H9 (cell line): Measurements from ENCODE around the gene VAV3. TPM values are rescaled to one million over a fixed set of nuclear protein-coding genes. Genes with fewer than 3 reads are reported as not detected.
"Not testable (repeated sequence)": the region's sequence is repeated elsewhere in the genome, so short reads cannot be mapped to it uniquely, and the experiment has no call there.

ENCODE experiments used
- DNase-seq: peaks from one replicate; pipeline ENCODE4 v3.0.0-alpha.2; 2017
- H2AFZ ChIP-seq: one replicate; pipeline ENCODE4 v1.6.1; 2013; ENCODE audit warnings: mild to moderate bottlenecking, low read length, control low read depth, moderate library complexity
- H2AK5ac ChIP-seq: 2 replicates; pipeline ENCODE4 v1.6.1; 2013; ENCODE audit warnings: low read length, control low read depth, mixed read lengths; ENCODE audit not compliant: insufficient read length
- H2BK120ac ChIP-seq: one replicate; pipeline ENCODE4 v1.6.1; 2013; ENCODE audit warnings: low read depth, mild to moderate bottlenecking, low read length, control low read depth, inconsistent platforms; ENCODE audit not compliant: poor library complexity, severe bottlenecking
- H2BK12ac ChIP-seq: 2 replicates; pipeline ENCODE4 v1.6.1; 2013; ENCODE audit warnings: low read length, control low read depth, mixed read lengths, low read depth; ENCODE audit not compliant: insufficient read length
- H2BK15ac ChIP-seq: 2 replicates; pipeline ENCODE4 v1.6.1; 2013; ENCODE audit warnings: low read depth, low read length, control low read depth
- H2BK20ac ChIP-seq: one replicate; pipeline ENCODE4 v1.6.1; 2013; ENCODE audit warnings: low read depth, mild to moderate bottlenecking, low read length, control low read depth, inconsistent platforms; ENCODE audit not compliant: poor library complexity, severe bottlenecking
- H2BK5ac ChIP-seq: 2 replicates; pipeline ENCODE4 v1.6.1; 2013; ENCODE audit warnings: low read length, control low read depth, mixed read lengths; ENCODE audit not compliant: insufficient read length
- H3K14ac ChIP-seq: 2 replicates; pipeline ENCODE4 v1.6.1; 2013; ENCODE audit warnings: low read length, control low read depth; ENCODE audit not compliant: insufficient read depth
- H3K18ac ChIP-seq: 2 replicates; pipeline ENCODE4 v1.6.1; 2013; ENCODE audit warnings: low read depth, mild to moderate bottlenecking, mixed read lengths, low read length, control low read depth; ENCODE audit not compliant: insufficient read length
- H3K23ac ChIP-seq: 2 replicates; pipeline ENCODE4 v1.6.1; 2013; ENCODE audit warnings: low read length, control low read depth, mixed read lengths, low read depth; ENCODE audit not compliant: insufficient read length
- H3K23me2 ChIP-seq: 2 replicates; pipeline ENCODE4 v1.6.1; 2013; ENCODE audit warnings: low read depth, mild to moderate bottlenecking, mixed read lengths, low read length, control low read depth; ENCODE audit not compliant: insufficient read length, poor library complexity, severe bottlenecking
- H3K27ac ChIP-seq: 2 replicates; pipeline ENCODE4 v1.5.1; 2013; ENCODE audit warnings: low read length, control low read depth, mixed read lengths, low read depth; ENCODE audit not compliant: insufficient read length
- H3K27me3 ChIP-seq: 2 replicates; pipeline ENCODE4 v1.6.1; 2013; ENCODE audit warnings: low read length, control low read depth, inconsistent platforms; ENCODE audit not compliant: insufficient read depth
- H3K4ac ChIP-seq: 2 replicates; pipeline ENCODE4 v1.6.1; 2013; ENCODE audit warnings: low read depth, mild to moderate bottlenecking, control low read depth, inconsistent platforms, low read length, moderate library complexity
- H3K4me1 ChIP-seq: 2 replicates; pipeline ENCODE4 v1.6.1; 2013; ENCODE audit warnings: low read length, control low read depth, inconsistent platforms; ENCODE audit not compliant: insufficient read depth
- H3K4me2 ChIP-seq: 2 replicates; pipeline ENCODE4 v1.6.1; 2013; ENCODE audit warnings: low read length, control low read depth, mixed read lengths; ENCODE audit not compliant: insufficient read length, insufficient read depth
- H3K56ac ChIP-seq: 2 replicates; pipeline ENCODE4 v1.6.1; 2013; ENCODE audit warnings: low read depth, mild to moderate bottlenecking, mixed read lengths, low read length, control low read depth; ENCODE audit not compliant: insufficient read length
- H3K79me1 ChIP-seq: 2 replicates; pipeline ENCODE4 v1.6.1; 2013; ENCODE audit warnings: low read depth, mild to moderate bottlenecking, moderate library complexity, low read length, control low read depth, inconsistent platforms; ENCODE audit not compliant: insufficient read depth, poor library complexity, severe bottlenecking
- H3K79me2 ChIP-seq: 2 replicates; pipeline ENCODE4 v1.6.1; 2013; ENCODE audit warnings: low read length, control low read depth, inconsistent platforms; ENCODE audit not compliant: insufficient read depth
- H3K9ac ChIP-seq: 2 replicates; pipeline ENCODE4 v1.6.1; 2013; ENCODE audit warnings: low read length, control low read depth, mixed read lengths; ENCODE audit not compliant: insufficient read length; ENCODE audit errors: extremely low read depth
- H3K9me3 ChIP-seq: one replicate; pipeline ENCODE4 v1.6.1; 2013; ENCODE audit warnings: low read depth, low read length, inconsistent platforms; ENCODE audit not compliant: control insufficient read depth
- H3T11ph ChIP-seq: one replicate; pipeline ENCODE4 v1.6.1; 2013; ENCODE audit warnings: mild to moderate bottlenecking, low read length, control low read depth, inconsistent platforms
- H4K20me1 ChIP-seq: one replicate; pipeline ENCODE4 v1.6.1; 2013; ENCODE audit not compliant: control insufficient read depth, insufficient read length, insufficient read depth
- H4K5ac ChIP-seq: 2 replicates; pipeline ENCODE4 v1.6.1; 2013; ENCODE audit warnings: low read depth, mild to moderate bottlenecking, mixed read lengths, low read length, control low read depth; ENCODE audit not compliant: insufficient read length
- H4K8ac ChIP-seq: replicated peaks from 2 replicates; pipeline ENCODE4 v1.6.1; 2013; ENCODE audit warnings: low read length, control low read depth, mixed read lengths, low read depth; ENCODE audit not compliant: insufficient read length
- H4K91ac ChIP-seq: 2 replicates; pipeline ENCODE4 v1.6.1; 2013; ENCODE audit warnings: low read depth, mild to moderate bottlenecking, moderate library complexity, mixed read lengths, low read length, control low read depth; ENCODE audit not compliant: insufficient read length
- H3K27ac Mint-ChIP-seq, 3 experiments: 2 replicates in 2 of 3; 3 replicates in 1 of 3; pipeline ENCODE4 v1.8.0; 2020 to 2021; ENCODE audit warnings: mixed read lengths in 3 of 3, mild to moderate bottlenecking in 1 of 3, moderate library complexity in 1 of 3
- H3K27me3 Mint-ChIP-seq: 2 replicates; pipeline ENCODE4 v1.8.0; 2021; ENCODE audit warnings: low read depth, mild to moderate bottlenecking, moderate library complexity, mixed read lengths
- H3K36me3 Mint-ChIP-seq, 3 experiments: 2 replicates in 2 of 3; 3 replicates in 1 of 3; pipeline ENCODE4 v1.8.0; 2020 to 2021; ENCODE audit warnings: low read depth in 3 of 3, mixed read lengths in 3 of 3; ENCODE audit not compliant: insufficient read depth in 1 of 3
- H3K4me1 Mint-ChIP-seq, 2 experiments: 2 replicates each; pipeline ENCODE4 v1.8.0; 2020; ENCODE audit warnings: mixed read lengths in 2 of 2
- H3K4me3 Mint-ChIP-seq, 2 experiments: 2 replicates in 1 of 2; 3 replicates in 1 of 2; pipeline ENCODE4 v1.8.0; 2020 to 2021; ENCODE audit warnings: mild to moderate bottlenecking in 2 of 2, mixed read lengths in 2 of 2, moderate library complexity in 1 of 2
- H3K9me3 Mint-ChIP-seq, 2 experiments: 2 replicates in 1 of 2; 3 replicates in 1 of 2; pipeline ENCODE4 v1.8.0; 2020; ENCODE audit warnings: mild to moderate bottlenecking in 2 of 2, mixed read lengths in 2 of 2, moderate library complexity in 1 of 2
- CTCF ChIP-seq: fragments of 200-600 bp; sonication (generic); conservative IDR thresholded peaks from 3 replicates; pipeline ENCODE4 v1.8.0; 2021; ENCODE audit warnings: antibody characterized with exemption, mild to moderate bottlenecking
- WGBS: extraction: QIAGEN DNeasy Blood & Tissue Kit; methylation state at CpG from one replicate; pipeline ENCODE4 v1.1.7; 2013; ENCODE audit warnings: missing lambda C conversion rate, low lambda C conversion rate, mixed read lengths; ENCODE audit not compliant: insufficient read length; ENCODE audit errors: extremely low coverage; 5-methylcytosine and 5-hydroxymethylcytosine counted together
- total RNA-seq: library from RNA; stranded (reverse); gene quantifications from 2 replicates; pipeline ENCODE4 v1.2.1, GENCODE V29; 2021

The VAV3 gene
- total RNA-seq, 1 experiment from 2014 or later, result 5.1 TPM

- no peak overlapping the region for H2BK20ac ChIP-seq
- H4K8ac ChIP-seq, result no peak overlapping the region
- H3K18ac ChIP-seq, result no peak overlapping the region
- no peaks in the 10 kb centered on the region for H3K79me2 ChIP-seq
- H3K79me1 ChIP-seq, result no peaks in the 10 kb centered on the region
- H3K4me2 ChIP-seq, result no peak overlapping the region
- H2BK120ac ChIP-seq, result no peak overlapping the region
- H2BK12ac ChIP-seq, result no peak overlapping the region
- H2AK5ac ChIP-seq, result no peak overlapping the region
- Mint-ChIP-seq H3K9me3 (no peaks in the 10 kb centered on the region), H3K4me3 (no peak overlapping the region), H3K27me3 (no peaks in the 10 kb centered on the region), H3K27ac (no peak overlapping the region), H3K36me3 (peaks cover 0 to 9% (median 8%) of the 10 kb centered on the region in 3 experiments; a peak in 4 of 7 replicates), H3K4me1 (peaks cover 4 to 5% of the 10 kb centered on the region in 2 experiments)
- H3K27me3 ChIP-seq, result no peaks in the 10 kb centered on the region
- H3K4me1 ChIP-seq, result no peaks in the 10 kb centered on the region
- H3K27ac ChIP-seq, result no peak overlapping the region
- H4K91ac ChIP-seq, result no peak overlapping the region
- no peaks in the 10 kb centered on the region for H3K9me3 ChIP-seq
- H3T11ph ChIP-seq, result no peak overlapping the region
- H3K9ac ChIP-seq, result no peak overlapping the region
- no peaks in the 10 kb centered on the region for H4K20me1 ChIP-seq
- H3K56ac ChIP-seq, result no peak overlapping the region
- H2BK15ac ChIP-seq, result no peak overlapping the region
- no peak overlapping the region for H3K4ac ChIP-seq
- WGBS, result no CpG with 5 or more reads among the region's 4 CpGs
- no peak overlapping the region for H2BK5ac ChIP-seq
- H3K23ac ChIP-seq, result no peak overlapping the region
- no peak for DNase-seq
- H3K23me2 ChIP-seq, result no peaks in the 10 kb centered on the region
- no peak overlapping the region for H2AFZ ChIP-seq
- H3K14ac ChIP-seq, result no peak overlapping the region
- no peak overlapping the region for H4K5ac ChIP-seq
- no peak for TF ChIP-seq CTCF
Measured at GRCh38 chr1:107702946-107703571, 261.9 kb downstream of the VAV3 start.

- H3K4me3 Mint-ChIP-seq, H3K27me3 Mint-ChIP-seq: not testable (repeated sequence)
Measured at GRCh38 chr1:107700651-107701050, 264.3 kb downstream of the VAV3 start.

More at GRCh38 chr1:107700651-107701050, 264.3 kb downstream of the VAV3 start:
- H2BK12ac ChIP-seq, H3T11ph ChIP-seq, H2BK5ac ChIP-seq, H3K14ac ChIP-seq, H3K9me3 ChIP-seq, H2BK20ac ChIP-seq, H3K23me2 ChIP-seq, H3K4me1 Mint-ChIP-seq, H2AFZ ChIP-seq, H3K27ac ChIP-seq, H3K4me1 ChIP-seq, H3K18ac ChIP-seq, DNase-seq, H3K4ac ChIP-seq, H3K4me2 ChIP-seq, H3K79me1 ChIP-seq, H4K91ac ChIP-seq, H3K79me2 ChIP-seq, H2BK120ac ChIP-seq, H2AK5ac ChIP-seq, H3K9ac ChIP-seq, H4K8ac ChIP-seq, H3K36me3 Mint-ChIP-seq, H2BK15ac ChIP-seq, H3K27me3 ChIP-seq, H3K23ac ChIP-seq, H3K56ac ChIP-seq, H3K9me3 Mint-ChIP-seq, H4K20me1 ChIP-seq, H4K5ac ChIP-seq, H3K27ac Mint-ChIP-seq: not testable (repeated sequence)
- no CpG with 5 or more reads among the region's 3 CpGs for WGBS
